ENCODE measurements around the gene ATP11A. TPM values are rescaled to one million over a fixed set of nuclear protein-coding genes. Genes with fewer than 3 reads are reported as not detected.

Gene ATP11A
- total and polyA plus RNA-seq, 10 of the 15 experiments (the other 5 are each of a cell fraction or from before 2014, with no cell fraction given) = 1.4 to 69.6 (median 14.4) TPM

DNA sequence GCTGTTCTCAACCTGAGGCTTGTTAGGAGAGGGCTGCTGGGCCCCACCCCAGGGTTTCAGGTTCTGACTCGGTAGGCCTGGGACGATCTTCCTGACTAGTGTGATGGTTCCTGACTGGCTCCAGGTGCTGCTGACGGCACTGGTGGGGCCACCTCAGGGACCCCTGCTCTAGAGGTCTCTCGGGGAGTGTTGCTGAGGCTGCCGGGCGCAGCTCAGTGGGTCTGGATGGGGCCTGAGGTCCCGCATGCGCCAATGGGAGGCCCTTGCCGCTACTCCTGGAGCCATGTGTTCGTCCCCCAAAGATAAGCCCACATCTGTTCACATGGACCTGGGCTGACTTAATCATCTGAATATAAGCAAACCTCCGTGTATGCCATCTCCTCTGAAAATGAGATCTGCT lies 133.0 kb downstream of the ATP11A start (continued):
- TF ChIP-seq, protein P1, sequence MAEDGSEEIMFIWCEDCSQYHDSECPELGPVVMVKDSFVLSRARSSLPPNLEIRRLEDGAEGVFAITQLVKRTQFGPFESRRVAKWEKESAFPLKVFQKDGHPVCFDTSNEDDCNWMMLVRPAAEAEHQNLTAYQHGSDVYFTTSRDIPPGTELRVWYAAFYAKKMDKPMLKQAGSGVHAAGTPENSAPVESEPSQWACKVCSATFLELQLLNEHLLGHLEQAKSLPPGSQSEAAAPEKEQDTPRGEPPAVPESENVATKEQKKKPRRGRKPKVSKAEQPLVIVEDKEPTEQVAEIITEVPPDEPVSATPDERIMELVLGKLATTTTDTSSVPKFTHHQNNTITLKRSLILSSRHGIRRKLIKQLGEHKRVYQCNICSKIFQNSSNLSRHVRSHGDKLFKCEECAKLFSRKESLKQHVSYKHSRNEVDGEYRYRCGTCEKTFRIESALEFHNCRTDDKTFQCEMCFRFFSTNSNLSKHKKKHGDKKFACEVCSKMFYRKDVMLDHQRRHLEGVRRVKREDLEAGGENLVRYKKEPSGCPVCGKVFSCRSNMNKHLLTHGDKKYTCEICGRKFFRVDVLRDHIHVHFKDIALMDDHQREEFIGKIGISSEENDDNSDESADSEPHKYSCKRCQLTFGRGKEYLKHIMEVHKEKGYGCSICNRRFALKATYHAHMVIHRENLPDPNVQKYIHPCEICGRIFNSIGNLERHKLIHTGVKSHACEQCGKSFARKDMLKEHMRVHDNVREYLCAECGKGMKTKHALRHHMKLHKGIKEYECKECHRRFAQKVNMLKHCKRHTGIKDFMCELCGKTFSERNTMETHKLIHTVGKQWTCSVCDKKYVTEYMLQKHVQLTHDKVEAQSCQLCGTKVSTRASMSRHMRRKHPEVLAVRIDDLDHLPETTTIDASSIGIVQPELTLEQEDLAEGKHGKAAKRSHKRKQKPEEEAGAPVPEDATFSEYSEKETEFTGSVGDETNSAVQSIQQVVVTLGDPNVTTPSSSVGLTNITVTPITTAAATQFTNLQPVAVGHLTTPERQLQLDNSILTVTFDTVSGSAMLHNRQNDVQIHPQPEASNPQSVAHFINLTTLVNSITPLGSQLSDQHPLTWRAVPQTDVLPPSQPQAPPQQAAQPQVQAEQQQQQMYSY (CRISPR knock-in tag; IDR thresholded peaks at IDR 0.05) = no peak
- no peak for TF ChIP-seq FOS (IDR thresholded peaks at IDR 0.05; ENCODE audit: borderline replicate concordance, extremely low read depth, insufficient read length)
- TF ChIP-seq, protein P2, sequence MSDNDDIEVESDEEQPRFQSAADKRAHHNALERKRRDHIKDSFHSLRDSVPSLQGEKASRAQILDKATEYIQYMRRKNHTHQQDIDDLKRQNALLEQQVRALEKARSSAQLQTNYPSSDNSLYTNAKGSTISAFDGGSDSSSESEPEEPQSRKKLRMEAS (IDR thresholded peaks at IDR 0.05; ENCODE audit: low read depth, low read length) = no peak
- no peak for TF ChIP-seq HDGF (IDR thresholded peaks at IDR 0.05)

DNA sequence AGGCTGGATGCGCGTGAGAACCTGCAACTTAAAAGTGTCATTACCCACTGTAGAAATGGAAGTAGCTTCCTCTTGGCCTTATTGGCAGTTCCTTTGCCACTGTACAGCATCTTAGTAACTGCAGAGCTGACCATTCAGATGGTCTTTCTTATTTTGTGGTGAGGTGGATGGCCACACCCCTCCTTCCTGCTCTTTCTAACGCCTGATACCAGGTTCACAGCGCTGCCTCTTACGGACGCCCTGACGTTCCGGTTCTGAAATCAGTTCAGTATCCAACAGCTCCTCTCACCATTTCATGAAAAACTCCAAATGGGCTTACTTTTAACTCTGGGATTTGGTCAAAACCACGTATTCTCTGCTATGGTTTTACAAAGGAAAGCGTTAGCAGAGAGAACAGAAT lies 134.6 kb downstream of the ATP11A start:
- RAD21 ChIA-PET (ENCODE audit: unreplicated experiment) = no interaction called here
- DNase-seq (ENCODE audit: low read depth, low spot score) = no peak
- no peaks in the 10 kb centered on the region for H3K27me3 ChIP-seq (replicated peaks in 1 of 2; ENCODE audit: control insufficient read depth in 2 of 2, insufficient read depth in 2 of 2, low read length in 1 of 2)
- WGBS (ENCODE audit: insufficient coverage, insufficient replicate concordance, low lambda C conversion rate, missing lambda C conversion rate) = 92% methylated on average over 10 of the region's 10 CpGs
- CTCF ChIA-PET = interaction anchor here (1.5 kb wide), 1 partner anchor 183 kb away, joined by 3 read pairs; no protein-coding TSS in a partner anchor
- no TSS peak for BruUV-seq (replicated peaks)
- no peak overlapping the region for H2AFZ ChIP-seq (ENCODE audit: control insufficient read depth, low read depth, low read length)
- H3K9me3 ChIP-seq (replicated peaks; ENCODE audit: control insufficient read depth, insufficient read depth, low read length) = no peaks in the 10 kb centered on the region
- H3K79me2 ChIP-seq (ENCODE audit: control insufficient read depth, insufficient read depth, low read length) = no peaks in the 10 kb centered on the region
- no peak for FAIRE-seq
- no peak overlapping the region for H3K4me2 ChIP-seq (ENCODE audit: control insufficient read depth, insufficient read depth)
- POLR2A ChIA-PET = interaction anchor here (0.6 kb wide), 1 partner anchor 82 kb away, joined by 3 read pairs; no protein-coding TSS in a partner anchor
- intact Hi-C loops (cut with micrococcal nuclease; ENCODE audit: unreplicated experiment) (no loop called here), in situ Hi-C loops (cut with MboI) (no loop called here)
- H3K36me3 ChIP-seq (ENCODE audit: control insufficient read depth in 2 of 2, insufficient read depth in 2 of 2, low read length in 1 of 2) = peaks cover 14 to 26% of the 10 kb centered on the region in 2 experiments; a peak in 3 of 4 replicates
- H3K9ac ChIP-seq (ENCODE audit: control insufficient read depth, insufficient read depth, low read length) = no peak overlapping the region
- no peak overlapping the region for H3K27ac ChIP-seq (ENCODE audit: control insufficient read depth, insufficient read depth)
- no peak for ATAC-seq
- no peaks in the 10 kb centered on the region for H4K20me1 ChIP-seq (ENCODE audit: control insufficient read depth, insufficient read depth)
- H3K4me3 ChIP-seq = no peak overlapping the region
- SMC1A ChIA-PET (ENCODE audit: uncharacterized antibody, unreplicated experiment) = no interaction called here
- H3K4me1 ChIP-seq (ENCODE audit: control insufficient read depth, insufficient read depth, low read length) = peaks cover 9% of the 10 kb centered on the region
- no peak for TF ChIP-seq ZBED1 (IDR thresholded peaks at IDR 0.05; ENCODE audit: borderline replicate concordance)
- TF ChIP-seq, protein P3, sequence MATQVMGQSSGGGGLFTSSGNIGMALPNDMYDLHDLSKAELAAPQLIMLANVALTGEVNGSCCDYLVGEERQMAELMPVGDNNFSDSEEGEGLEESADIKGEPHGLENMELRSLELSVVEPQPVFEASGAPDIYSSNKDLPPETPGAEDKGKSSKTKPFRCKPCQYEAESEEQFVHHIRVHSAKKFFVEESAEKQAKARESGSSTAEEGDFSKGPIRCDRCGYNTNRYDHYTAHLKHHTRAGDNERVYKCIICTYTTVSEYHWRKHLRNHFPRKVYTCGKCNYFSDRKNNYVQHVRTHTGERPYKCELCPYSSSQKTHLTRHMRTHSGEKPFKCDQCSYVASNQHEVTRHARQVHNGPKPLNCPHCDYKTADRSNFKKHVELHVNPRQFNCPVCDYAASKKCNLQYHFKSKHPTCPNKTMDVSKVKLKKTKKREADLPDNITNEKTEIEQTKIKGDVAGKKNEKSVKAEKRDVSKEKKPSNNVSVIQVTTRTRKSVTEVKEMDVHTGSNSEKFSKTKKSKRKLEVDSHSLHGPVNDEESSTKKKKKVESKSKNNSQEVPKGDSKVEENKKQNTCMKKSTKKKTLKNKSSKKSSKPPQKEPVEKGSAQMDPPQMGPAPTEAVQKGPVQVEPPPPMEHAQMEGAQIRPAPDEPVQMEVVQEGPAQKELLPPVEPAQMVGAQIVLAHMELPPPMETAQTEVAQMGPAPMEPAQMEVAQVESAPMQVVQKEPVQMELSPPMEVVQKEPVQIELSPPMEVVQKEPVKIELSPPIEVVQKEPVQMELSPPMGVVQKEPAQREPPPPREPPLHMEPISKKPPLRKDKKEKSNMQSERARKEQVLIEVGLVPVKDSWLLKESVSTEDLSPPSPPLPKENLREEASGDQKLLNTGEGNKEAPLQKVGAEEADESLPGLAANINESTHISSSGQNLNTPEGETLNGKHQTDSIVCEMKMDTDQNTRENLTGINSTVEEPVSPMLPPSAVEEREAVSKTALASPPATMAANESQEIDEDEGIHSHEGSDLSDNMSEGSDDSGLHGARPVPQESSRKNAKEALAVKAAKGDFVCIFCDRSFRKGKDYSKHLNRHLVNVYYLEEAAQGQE (IDR thresholded peaks at IDR 0.05; ENCODE audit: low read depth, low read length) = no peak
- TF ChIP-seq, protein P4, sequence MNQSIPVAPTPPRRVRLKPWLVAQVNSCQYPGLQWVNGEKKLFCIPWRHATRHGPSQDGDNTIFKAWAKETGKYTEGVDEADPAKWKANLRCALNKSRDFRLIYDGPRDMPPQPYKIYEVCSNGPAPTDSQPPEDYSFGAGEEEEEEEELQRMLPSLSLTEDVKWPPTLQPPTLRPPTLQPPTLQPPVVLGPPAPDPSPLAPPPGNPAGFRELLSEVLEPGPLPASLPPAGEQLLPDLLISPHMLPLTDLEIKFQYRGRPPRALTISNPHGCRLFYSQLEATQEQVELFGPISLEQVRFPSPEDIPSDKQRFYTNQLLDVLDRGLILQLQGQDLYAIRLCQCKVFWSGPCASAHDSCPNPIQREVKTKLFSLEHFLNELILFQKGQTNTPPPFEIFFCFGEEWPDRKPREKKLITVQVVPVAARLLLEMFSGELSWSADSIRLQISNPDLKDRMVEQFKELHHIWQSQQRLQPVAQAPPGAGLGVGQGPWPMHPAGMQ (IDR thresholded peaks at IDR 0.05; ENCODE audit: borderline replicate concordance) = no peak
- no peak for TF ChIP-seq TBL1XR1 (IDR thresholded peaks at IDR 0.05; ENCODE audit: low read depth, low read length)
- TF ChIP-seq, protein P5, sequence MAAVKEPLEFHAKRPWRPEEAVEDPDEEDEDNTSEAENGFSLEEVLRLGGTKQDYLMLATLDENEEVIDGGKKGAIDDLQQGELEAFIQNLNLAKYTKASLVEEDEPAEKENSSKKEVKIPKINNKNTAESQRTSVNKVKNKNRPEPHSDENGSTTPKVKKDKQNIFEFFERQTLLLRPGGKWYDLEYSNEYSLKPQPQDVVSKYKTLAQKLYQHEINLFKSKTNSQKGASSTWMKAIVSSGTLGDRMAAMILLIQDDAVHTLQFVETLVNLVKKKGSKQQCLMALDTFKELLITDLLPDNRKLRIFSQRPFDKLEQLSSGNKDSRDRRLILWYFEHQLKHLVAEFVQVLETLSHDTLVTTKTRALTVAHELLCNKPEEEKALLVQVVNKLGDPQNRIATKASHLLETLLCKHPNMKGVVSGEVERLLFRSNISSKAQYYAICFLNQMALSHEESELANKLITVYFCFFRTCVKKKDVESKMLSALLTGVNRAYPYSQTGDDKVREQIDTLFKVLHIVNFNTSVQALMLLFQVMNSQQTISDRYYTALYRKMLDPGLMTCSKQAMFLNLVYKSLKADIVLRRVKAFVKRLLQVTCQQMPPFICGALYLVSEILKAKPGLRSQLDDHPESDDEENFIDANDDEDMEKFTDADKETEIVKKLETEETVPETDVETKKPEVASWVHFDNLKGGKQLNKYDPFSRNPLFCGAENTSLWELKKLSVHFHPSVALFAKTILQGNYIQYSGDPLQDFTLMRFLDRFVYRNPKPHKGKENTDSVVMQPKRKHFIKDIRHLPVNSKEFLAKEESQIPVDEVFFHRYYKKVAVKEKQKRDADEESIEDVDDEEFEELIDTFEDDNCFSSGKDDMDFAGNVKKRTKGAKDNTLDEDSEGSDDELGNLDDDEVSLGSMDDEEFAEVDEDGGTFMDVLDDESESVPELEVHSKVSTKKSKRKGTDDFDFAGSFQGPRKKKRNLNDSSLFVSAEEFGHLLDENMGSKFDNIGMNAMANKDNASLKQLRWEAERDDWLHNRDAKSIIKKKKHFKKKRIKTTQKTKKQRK (IDR thresholded peaks at IDR 0.05; ENCODE audit: low read depth, low read length) = no peak
- TF ChIP-seq NFIC (IDR thresholded peaks at IDR 0.05; ENCODE audit: low read depth, low read length) = no peak

Data from GM12878 (cell line).